ENCODE data around the gene LAMTOR5.

The LAMTOR5 gene

GRCh38 chr1:110453829-110454228 is 46.3 kb upstream of the LAMTOR5 start:
- Histone ChIP-seq H3K9me3 (ENCODE audit: insufficient read depth, low read depth, low read length) (no peaks in the 10 kb centered on the region), H4K91ac (ENCODE audit: low read depth, low read length) (no peak overlapping the region), H3K9ac (ENCODE audit: low read length) (no peak overlapping the region), H3K23ac (ENCODE audit: low read length) (no peak overlapping the region), H3K4me3 (ENCODE audit: low read depth, low read length) (no peak overlapping the region), H2BK5ac (ENCODE audit: low read depth, low read length, poor library complexity) (no peak overlapping the region), H2BK12ac (ENCODE audit: low read length) (no peak overlapping the region), H3K27me3 (ENCODE audit: insufficient read depth, low read length) (no peaks in the 10 kb centered on the region), H3K27ac (ENCODE audit: low read depth, low read length) (no peak overlapping the region), H3K4me1 (ENCODE audit: control insufficient read depth in 1 of 2, insufficient read depth in 2 of 2, low read length in 2 of 2) (no peaks in the 10 kb centered on the region), H3K14ac (ENCODE audit: low read length) (no peak overlapping the region), H3K36me3 (ENCODE audit: control insufficient read depth in 1 of 2, insufficient read depth in 2 of 2, low read length in 2 of 2) (no peaks in the 10 kb centered on the region), H4K8ac (ENCODE audit: low read depth, low read length) (no peak overlapping the region), H3K79me1 (ENCODE audit: low read length) (no peaks in the 10 kb centered on the region), H4K12ac (ENCODE audit: low read depth, low read length) (no peak overlapping the region), H3K18ac (ENCODE audit: low read length) (no peak overlapping the region), H3K4ac (ENCODE audit: low read depth, low read length) (no peak overlapping the region), H3K79me2 (ENCODE audit: control insufficient read depth, insufficient read depth, low read length, poor library complexity) (no peaks in the 10 kb centered on the region), H2BK120ac (ENCODE audit: insufficient read depth, low read length, poor library complexity) (no peak overlapping the region), H2AK5ac (ENCODE audit: low read length) (no peak overlapping the region), H3K4me2 (ENCODE audit: low read length) (no peak overlapping the region), H2AFZ (ENCODE audit: insufficient read depth, low read length, poor library complexity) (no peak overlapping the region)
- no CpG with 5 or more reads among the region's 9 CpGs for WGBS (ENCODE audit: extremely low coverage, insufficient coverage, insufficient read length)
- DNase-seq = no peak

- WGBS (ENCODE audit: extremely low coverage, insufficient coverage, insufficient read length) = no CpG with 5 or more reads among the region's 7 CpGs
- H3K36me3 ChIP-seq (ENCODE audit: control insufficient read depth in 1 of 2, insufficient read depth in 2 of 2, low read length in 2 of 2) = no peaks in the 10 kb centered on the region
These were observed 44.8 kb upstream of the LAMTOR5 start for GRCh38 chr1:110452330-110452729.

GRCh38 chr1:110450929-110451328 is 43.4 kb upstream of the LAMTOR5 start, which contains the start of gene PROK1:
TSS of gene PROK1 (plus strand) at chr1:110451149. CDS start at chr1:110451217, 68 bp downstream.
- Histone ChIP-seq H2AK5ac (ENCODE audit: low read length) (no peak within 1 kb of the TSS), H3K79me1 (ENCODE audit: low read length) (no peaks in the 10 kb centered on the region), H2BK120ac (ENCODE audit: insufficient read depth, low read length, poor library complexity) (no peak within 1 kb of the TSS), H3K27me3 (ENCODE audit: insufficient read depth, low read length) (no peaks in the 10 kb centered on the region), H3K4me3 (ENCODE audit: low read depth, low read length) (no peak within 1 kb of the TSS), H3K27ac (ENCODE audit: low read depth, low read length) (no peak within 1 kb of the TSS), H4K12ac (ENCODE audit: low read depth, low read length) (no peak within 1 kb of the TSS), H2BK12ac (ENCODE audit: low read length) (no peak within 1 kb of the TSS), H3K4me1 (ENCODE audit: control insufficient read depth in 1 of 2, insufficient read depth in 2 of 2, low read length in 2 of 2) (no peaks in the 10 kb centered on the region), H2AFZ (ENCODE audit: insufficient read depth, low read length, poor library complexity) (no peak within 1 kb of the TSS), H3K36me3 (ENCODE audit: control insufficient read depth in 1 of 2, insufficient read depth in 2 of 2, low read length in 2 of 2) (no peaks in the 10 kb centered on the region), H3K4ac (ENCODE audit: low read depth, low read length) (no peak within 1 kb of the TSS), H3K14ac (ENCODE audit: low read length) (no peak within 1 kb of the TSS), H3K23ac (ENCODE audit: low read length) (peak within 1 kb of the TSS; percentile 13), H3K18ac (ENCODE audit: low read length) (no peak within 1 kb of the TSS), H4K8ac (ENCODE audit: low read depth, low read length) (no peak within 1 kb of the TSS), H3K9ac (ENCODE audit: low read length) (no peak within 1 kb of the TSS), H3K79me2 (ENCODE audit: control insufficient read depth, insufficient read depth, low read length, poor library complexity) (no peaks in the 10 kb centered on the region), H4K91ac (ENCODE audit: low read depth, low read length) (no peak within 1 kb of the TSS), H3K9me3 (ENCODE audit: insufficient read depth, low read depth, low read length) (peaks cover 2% of the 10 kb centered on the region), H2BK5ac (ENCODE audit: low read depth, low read length, poor library complexity) (no peak within 1 kb of the TSS), H3K4me2 (ENCODE audit: low read length) (no peak within 1 kb of the TSS)
- no peak for DNase-seq
- WGBS (ENCODE audit: extremely low coverage, insufficient coverage, insufficient read length) = no CpG with 5 or more reads among the region's 8 CpGs

More at GRCh38 chr1:110452330-110452729, 44.8 kb upstream of the LAMTOR5 start:
- Histone ChIP-seq H3K18ac (ENCODE audit: low read length) (no peak overlapping the region), H3K79me1 (ENCODE audit: low read length) (no peaks in the 10 kb centered on the region), H3K23ac (ENCODE audit: low read length) (no peak overlapping the region), H3K79me2 (ENCODE audit: control insufficient read depth, insufficient read depth, low read length, poor library complexity) (no peaks in the 10 kb centered on the region), H3K4me3 (ENCODE audit: low read depth, low read length) (no peak overlapping the region), H4K91ac (ENCODE audit: low read depth, low read length) (no peak overlapping the region), H3K9ac (ENCODE audit: low read length) (no peak overlapping the region), H3K27me3 (ENCODE audit: insufficient read depth, low read length) (no peaks in the 10 kb centered on the region), H3K14ac (ENCODE audit: low read length) (no peak overlapping the region), H4K12ac (ENCODE audit: low read depth, low read length) (no peak overlapping the region), H3K4me1 (ENCODE audit: control insufficient read depth in 1 of 2, insufficient read depth in 2 of 2, low read length in 2 of 2) (no peaks in the 10 kb centered on the region), H2BK12ac (ENCODE audit: low read length) (no peak overlapping the region), H2AFZ (ENCODE audit: insufficient read depth, low read length, poor library complexity) (no peak overlapping the region), H4K8ac (ENCODE audit: low read depth, low read length) (no peak overlapping the region), H2BK5ac (ENCODE audit: low read depth, low read length, poor library complexity) (no peak overlapping the region), H3K4me2 (ENCODE audit: low read length) (no peak overlapping the region), H3K4ac (ENCODE audit: low read depth, low read length) (no peak overlapping the region), H3K27ac (ENCODE audit: low read depth, low read length) (no peak overlapping the region), H2AK5ac (ENCODE audit: low read length) (no peak overlapping the region), H2BK120ac (ENCODE audit: insufficient read depth, low read length, poor library complexity) (no peak overlapping the region), H3K9me3 (ENCODE audit: insufficient read depth, low read depth, low read length) (peaks cover 2% of the 10 kb centered on the region)
- DNase-seq = no peak

- WGBS (ENCODE audit: extremely low coverage, insufficient coverage, insufficient read length) = no CpG with 5 or more reads among the region's 12 CpGs
These were observed 42.5 kb upstream of the LAMTOR5 start for GRCh38 chr1:110449661-110450651.

More at GRCh38 chr1:110449661-110450651, 42.5 kb upstream of the LAMTOR5 start:
- H3K4me3 ChIP-seq (ENCODE audit: low read depth, low read length) = no peak overlapping the region
- H2BK12ac ChIP-seq (ENCODE audit: low read length) = no peak overlapping the region
- H4K12ac ChIP-seq (ENCODE audit: low read depth, low read length) = no peak overlapping the region
- H2AK5ac ChIP-seq (ENCODE audit: low read length) = no peak overlapping the region
- no peak overlapping the region for H2BK120ac ChIP-seq (ENCODE audit: insufficient read depth, low read length, poor library complexity)
- H3K4me1 ChIP-seq (ENCODE audit: control insufficient read depth in 1 of 2, insufficient read depth in 2 of 2, low read length in 2 of 2) = no peaks in the 10 kb centered on the region
- no peak overlapping the region for H3K14ac ChIP-seq (ENCODE audit: low read length)
- H3K9ac ChIP-seq (ENCODE audit: low read length) = no peak overlapping the region
- H3K79me2 ChIP-seq (ENCODE audit: control insufficient read depth, insufficient read depth, low read length, poor library complexity) = no peaks in the 10 kb centered on the region
- H3K36me3 ChIP-seq (ENCODE audit: control insufficient read depth in 1 of 2, insufficient read depth in 2 of 2, low read length in 2 of 2) = no peaks in the 10 kb centered on the region
- peaks cover 2% of the 10 kb centered on the region for H3K9me3 ChIP-seq (ENCODE audit: insufficient read depth, low read depth, low read length)
- no peaks in the 10 kb centered on the region for H3K27me3 ChIP-seq (ENCODE audit: insufficient read depth, low read length)
- no peak overlapping the region for H2AFZ ChIP-seq (ENCODE audit: insufficient read depth, low read length, poor library complexity)
- no peak overlapping the region for H3K4ac ChIP-seq (ENCODE audit: low read depth, low read length)
- DNase-seq = no peak
- no peak overlapping the region for H2BK5ac ChIP-seq (ENCODE audit: low read depth, low read length, poor library complexity)
- H3K18ac ChIP-seq (ENCODE audit: low read length) = no peak overlapping the region
- H3K23ac ChIP-seq (ENCODE audit: low read length) = no peak overlapping the region
- H4K91ac ChIP-seq (ENCODE audit: low read depth, low read length) = no peak overlapping the region
- H3K27ac ChIP-seq (ENCODE audit: low read depth, low read length) = no peak overlapping the region
- no peaks in the 10 kb centered on the region for H3K79me1 ChIP-seq (ENCODE audit: low read length)
- no peak overlapping the region for H4K8ac ChIP-seq (ENCODE audit: low read depth, low read length)
- H3K4me2 ChIP-seq (ENCODE audit: low read length) = no peak overlapping the region

Measured in trophoblast cell (in vitro differentiated cells and primary cell).